NCI-H2196 treated with DMSO at 0.1 percent for 48 hours (cell line): ENCODE measurements around the gene CORIN.

Source experiments
- DNase-seq: peaks from one replicate; lab custom pipeline; 2025; ENCODE audit not compliant: unreplicated experiment; lab: John Stamatoyannopoulos, UW

The CORIN gene

DNA sequence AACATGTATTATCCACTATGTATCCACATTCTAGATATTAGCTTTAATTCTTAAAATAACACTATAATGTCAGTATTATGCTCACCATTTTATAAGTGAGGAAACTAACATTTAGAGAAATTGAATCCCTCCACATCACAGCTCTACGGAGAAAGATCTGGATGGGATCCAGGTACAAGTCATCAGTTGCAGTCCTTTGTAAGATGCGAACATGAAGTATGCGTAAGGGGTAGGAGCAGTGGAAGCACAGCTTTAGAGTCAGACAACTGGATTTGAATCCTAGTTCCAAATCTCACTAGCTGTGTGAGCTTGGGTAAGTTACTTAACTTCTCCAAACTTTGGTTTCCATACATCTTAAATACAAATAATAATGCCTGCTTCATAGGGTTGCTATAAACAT is 190.3 kb downstream of the CORIN start:
- DNase-seq = no peak

DNA sequence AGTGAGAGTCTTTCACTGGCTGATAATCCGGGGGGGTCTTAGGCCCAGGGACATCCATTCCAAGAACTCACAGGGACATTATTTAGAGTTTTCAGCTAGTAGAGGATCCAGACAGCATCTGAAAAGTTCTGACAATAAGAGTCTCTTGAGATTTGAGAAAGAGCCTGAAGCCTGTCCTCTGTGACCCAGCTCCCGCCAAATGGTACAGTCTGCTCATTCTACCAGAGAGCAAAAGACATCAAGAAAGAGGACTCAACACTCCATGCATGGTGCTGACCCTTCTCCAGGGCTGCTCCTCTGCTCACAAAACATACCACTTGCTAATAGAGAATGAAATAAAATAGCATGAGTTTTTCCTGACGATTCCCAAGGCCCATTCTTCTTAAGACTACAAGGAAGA is 190.8 kb downstream of the CORIN start:
- no peak for DNase-seq

DNA sequence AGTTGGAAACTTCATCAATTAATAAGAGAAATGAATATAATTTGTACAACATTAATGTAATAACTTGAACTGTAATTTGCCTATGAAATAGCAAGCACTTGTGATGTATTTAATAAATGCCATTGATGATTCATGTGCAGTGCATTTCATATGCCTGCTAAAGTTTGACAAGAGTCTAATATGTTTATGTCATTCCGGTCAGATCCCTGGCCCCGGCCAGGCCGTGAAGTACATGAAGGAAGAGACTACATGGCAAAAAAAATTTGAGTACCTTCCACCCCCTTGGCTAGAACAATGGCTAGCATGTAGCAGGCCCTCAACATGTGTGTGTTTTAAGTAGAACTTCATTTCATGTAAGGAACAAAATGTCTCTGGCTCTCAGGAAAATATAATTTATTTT is 191.5 kb downstream of the CORIN start:
- no peak for DNase-seq

DNA sequence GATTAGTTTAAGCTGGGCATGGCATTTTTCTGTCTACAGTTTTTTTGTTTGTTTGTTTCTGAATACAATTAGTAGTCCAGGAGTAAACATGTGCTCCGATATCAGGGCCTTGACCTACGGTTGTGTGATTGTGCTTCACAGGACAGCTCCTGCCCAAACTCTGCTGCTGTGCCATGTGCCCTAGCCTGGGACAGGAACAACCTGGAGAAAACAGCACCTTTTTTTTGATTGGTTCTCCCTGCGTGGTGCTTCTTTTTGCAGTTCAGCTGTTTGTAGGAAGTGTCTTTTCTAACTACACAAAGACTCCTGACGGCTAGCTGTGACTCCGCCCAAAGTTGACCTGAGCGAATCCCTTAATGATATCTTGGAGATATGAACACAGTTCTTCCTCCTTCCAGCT is 194.0 kb downstream of the CORIN start:
- no peak for DNase-seq

DNA sequence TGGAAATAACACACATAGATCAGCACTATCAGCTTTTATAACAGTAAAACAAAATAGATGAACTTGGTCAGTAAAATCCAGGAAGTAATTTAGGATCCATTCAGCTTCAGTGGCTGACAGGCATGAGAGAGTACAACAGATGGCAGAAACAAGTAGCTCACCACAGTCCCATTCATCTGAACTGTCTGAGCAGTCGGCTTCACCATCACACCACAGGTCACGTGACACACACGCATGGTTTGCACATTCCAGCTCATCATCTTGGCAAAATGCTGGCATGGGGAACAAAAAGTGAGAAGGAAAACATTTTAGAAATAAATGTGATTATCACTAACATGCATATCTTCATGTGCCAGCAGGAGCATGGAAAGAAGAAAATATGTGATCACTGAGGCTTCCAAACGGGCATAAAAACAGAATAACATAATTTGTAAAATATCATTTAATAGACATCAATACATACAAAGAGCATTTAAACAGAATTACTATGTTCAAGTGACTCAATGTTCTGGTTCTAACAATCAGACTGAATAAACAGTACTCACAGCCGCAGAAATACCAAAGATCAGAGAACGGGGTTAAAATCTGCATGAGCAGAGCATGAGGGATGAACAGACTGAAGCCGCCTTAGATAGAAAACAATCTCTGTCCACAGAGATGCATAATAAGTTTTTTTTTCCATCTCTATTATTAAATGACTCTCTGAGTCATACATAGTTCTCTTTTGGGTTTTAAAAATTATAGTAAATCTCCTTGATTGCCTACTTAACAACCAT is 194.7 kb downstream of the CORIN start:
- DNase-seq = no peak

DNA sequence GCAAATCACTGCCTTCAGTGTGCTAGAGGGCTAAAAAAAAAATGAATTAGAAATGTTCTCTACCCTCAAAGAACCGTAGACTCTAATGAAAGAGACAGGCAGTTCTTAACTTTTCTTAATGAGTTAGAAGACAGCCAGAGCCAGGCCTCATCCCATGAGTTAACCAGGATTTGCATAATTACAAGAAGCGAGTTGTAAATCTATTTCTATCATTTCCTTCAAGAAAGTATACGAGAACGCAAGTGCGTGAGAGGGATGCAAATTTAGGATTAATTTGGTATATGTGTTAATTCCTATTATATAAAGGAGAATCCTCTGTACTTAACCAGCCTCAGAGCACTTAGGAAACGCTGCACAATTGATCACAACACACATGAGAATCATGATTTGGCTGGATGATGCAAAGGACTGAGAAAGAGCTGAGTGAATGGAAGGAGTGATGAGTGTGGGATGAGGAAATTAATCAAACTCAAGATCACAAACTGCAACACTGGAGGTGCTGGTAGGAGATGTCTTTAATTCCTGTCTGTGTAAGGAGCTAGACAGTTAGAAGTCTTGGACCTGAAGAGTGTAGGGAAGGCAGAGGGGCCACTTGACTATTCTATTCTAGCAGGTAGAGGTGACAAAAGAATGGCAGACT is 195.6 kb downstream of the CORIN start:
- no peak for DNase-seq

DNA sequence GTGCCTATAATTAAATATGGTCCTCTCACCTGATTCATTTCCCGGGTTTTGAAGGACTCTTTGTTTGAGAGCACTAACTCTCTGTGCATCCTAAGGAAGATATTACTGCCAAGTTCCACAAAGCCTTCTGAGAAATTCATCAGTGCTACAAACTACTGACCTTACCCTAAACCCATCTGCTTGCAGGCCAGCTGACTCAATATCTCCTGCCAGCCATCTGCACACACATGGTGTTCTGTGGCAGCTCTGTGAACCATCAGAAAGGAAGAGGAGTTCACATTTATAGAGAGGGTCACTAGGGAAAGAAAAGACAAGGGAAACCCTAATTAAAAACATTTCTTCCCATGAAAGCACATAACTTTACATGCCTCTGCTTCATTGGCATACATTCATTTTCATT is 196.1 kb downstream of the CORIN start:
- DNase-seq = no peak

DNA sequence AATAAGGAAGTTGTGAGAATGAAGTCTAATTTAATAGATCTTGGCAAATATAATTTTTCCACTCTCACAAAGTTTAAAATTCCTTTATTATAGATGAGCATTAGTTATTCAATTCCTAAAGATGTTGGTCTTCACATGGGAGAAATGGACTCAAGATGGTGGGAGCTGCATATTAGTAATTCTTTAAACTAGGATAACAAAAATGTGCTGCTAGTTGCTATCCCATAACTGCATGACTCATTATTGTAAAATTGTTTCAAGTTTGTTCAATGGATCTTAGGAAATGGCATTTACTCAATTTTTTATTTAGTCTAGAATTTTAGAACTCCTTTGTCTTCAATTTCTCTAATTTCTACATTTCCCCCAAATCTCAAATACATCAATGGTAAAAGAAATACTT is 197.0 kb downstream of the CORIN start:
- no peak for DNase-seq

DNA sequence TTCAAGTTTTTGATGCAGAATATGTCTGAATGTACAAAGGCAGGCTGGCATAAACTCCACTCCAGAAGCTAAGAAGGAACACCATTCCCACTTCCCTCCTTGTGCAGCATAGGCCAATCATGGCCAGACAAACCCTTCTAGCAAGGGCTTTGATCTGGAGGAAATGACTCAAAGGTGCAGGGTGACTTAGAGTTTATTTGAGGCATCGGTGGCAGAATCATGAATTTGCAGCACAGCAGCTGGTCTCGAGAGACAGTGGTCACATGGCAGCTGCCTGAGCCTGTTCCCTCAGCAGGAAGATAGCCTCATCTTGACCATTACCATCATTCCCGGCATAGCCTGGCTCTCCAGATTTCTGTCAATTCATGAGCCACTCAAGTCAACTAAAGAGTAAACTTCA is 198.3 kb downstream of the CORIN start:
- no peak for DNase-seq

DNA sequence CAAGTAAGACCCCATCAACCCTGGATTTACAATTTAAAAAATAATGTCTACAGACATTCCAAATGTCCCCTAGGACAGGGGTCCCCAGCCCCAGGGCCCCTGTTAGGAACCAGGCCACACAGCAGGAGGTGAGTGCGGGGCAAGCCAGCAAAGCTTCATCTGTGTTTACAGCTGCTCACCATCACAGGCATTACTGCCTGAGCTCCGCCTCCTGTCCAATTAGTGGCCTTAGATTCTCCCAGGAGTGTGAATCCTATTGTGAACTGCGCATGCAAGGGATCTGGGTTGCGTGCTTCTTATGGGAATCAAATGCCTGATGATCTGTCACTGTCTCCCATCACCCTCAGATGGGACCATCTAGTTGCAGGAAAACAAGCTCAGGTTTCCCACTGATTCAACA is 206.7 kb downstream of the CORIN start:
- DNase-seq = no peak

DNA sequence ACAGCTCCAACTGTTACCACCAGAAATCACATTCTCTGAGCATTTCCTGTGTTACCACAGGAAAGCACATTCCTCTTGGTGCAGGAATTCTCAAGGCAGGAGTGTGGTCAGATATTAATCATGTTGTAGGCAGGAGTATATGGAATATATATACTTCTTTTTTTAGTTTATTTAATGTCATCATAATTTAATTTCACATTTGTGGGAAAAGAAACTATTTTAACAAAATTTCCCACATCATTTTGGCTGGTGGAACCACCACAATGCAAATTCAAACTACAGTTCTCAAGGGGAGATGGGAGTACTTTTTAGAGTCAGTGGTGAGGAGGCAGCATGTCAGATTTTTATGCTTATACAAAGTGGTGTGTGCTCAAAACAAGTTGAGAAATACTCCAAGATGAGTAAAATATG is 213.8 kb downstream of the CORIN start:
- no peak for DNase-seq

DNA sequence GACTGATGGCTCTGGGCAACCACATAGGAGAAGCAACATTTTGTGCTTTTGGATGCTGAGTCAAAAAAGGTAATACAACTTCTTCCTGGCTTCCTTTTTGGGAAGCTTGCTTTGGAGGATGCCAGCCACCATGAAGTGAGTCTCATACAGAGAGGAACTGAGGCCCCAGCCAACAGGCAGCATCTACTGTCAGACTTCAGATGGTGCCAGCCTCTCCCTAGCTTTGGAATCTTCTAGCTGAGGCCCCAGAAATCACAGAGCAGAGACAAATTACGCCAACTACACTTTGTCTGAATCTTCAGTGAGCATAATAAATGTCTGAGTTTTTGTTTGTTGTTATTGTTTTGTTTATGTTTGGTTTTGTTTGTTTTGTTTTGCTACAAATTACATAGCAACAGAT is 216.7 kb downstream of the CORIN start:
- DNase-seq = no peak

DNA sequence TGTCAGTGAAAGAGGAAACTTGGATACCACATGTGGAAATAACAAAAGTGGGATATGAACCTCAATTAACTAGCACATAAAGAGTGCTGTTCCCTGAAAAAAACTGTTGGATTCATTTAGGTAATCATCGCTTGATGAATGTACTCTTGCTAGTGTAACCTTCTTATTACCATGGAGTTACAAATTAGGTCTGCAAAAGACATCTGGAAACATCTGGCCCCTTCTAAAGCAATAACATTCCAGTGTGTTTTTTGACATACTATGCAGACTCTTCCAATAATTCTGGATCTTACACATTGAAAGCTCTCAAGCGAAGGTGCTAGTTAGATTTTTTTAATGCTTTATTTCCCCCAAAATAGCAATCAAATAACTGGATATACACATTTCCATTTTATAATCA is 218.2 kb downstream of the CORIN start:
- no peak for DNase-seq

DNA sequence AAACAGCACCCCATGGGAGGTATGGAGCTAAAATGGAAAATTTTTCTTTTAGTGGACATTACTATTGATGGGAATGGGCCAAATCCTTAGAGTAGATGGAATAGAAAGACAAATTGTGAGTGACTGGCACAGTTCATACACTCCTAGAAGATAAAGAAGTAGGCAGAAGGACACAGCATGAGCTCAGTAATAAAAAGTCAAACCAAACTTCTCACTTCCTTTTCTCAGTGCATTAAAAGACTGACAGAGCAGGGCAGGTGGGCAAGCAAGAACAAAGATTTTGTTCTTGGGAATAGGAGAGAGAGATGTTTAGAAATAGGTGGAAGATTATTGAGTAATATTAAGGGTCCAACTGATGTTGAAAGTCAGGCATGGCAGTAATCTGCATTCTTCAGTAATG is 220.3 kb downstream of the CORIN start:
- DNase-seq = no peak

DNA sequence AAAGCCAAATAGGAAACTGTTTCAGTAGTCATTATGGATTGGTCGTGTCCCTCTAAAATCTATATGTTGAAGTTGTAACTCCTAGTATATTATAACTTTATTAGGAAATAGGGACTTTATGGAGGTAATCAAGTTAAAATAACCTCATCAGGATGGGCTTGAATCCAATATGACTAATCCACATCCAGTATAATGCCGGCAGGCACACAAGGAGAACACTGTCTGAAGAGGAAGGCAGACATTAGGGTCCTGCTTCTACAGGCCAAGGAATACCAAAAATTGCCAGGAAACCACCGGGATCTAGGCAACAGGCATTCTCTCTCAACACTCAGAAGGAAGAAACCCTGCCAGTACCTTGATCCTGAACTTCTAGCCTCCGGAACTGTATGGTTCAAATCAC is 222.5 kb downstream of the CORIN start:
- no peak for DNase-seq

DNA sequence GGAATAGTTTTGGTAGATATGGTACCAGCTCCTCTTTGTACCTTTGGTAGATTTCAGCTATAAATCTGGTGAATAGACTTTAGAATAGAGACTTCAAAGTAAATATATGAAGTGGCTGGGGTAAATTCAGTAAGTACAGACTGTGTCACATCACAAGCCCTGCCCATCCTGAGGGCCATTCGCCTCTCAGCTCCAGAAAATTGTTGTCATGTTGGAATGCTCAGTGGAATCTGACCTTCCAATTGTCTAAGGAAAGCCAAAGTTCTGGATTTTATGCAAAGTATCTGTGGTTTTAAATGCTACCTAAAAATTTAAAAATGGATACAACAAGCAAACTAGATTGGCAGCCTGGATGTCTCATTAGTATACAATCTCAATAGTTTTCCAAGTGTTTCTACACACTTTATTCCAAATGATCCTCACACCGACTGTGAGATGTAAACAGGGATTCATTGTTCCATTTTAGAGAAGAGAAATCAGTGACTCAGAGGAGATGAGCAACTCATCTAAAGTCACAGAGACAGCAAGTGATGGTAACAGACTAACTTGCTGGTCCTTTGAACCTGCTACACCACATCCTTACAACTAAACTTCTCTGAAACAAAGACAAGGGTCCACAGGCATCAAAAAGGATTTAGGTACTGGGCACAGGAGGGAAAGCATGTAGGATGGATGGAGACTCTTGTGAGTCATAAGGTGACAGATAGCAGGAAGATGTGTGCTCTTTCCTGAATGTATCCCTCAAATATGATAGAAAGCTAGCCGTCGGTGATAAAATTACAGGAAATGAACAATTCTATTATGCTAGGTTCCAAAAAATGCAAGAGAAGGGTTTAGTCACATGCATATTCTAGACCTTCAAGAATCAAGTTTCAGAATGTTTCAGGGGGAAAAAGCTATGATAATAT is 225.5 kb downstream of the CORIN start:
- DNase-seq = no peak

DNA sequence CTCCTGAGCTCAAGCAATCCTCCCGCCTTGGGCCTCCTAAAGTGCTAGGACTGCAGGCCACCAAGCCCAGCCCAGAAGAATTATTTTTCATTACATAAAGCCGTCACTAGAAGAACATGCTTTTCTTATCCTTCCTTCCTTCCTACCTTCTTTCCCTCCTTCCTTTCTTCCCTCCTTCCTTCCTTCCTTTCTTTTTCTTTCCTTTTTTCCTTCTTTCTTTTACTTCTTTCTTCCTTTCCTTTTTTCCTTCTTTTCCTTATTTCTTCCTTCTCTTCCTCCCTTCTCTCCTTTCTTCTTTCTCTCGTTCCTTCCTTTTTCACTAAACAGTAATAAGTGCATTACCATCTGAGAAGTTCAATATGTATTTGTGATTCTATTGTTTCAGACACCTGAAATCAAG is 231.4 kb downstream of the CORIN start:
- DNase-seq = no peak

DNA sequence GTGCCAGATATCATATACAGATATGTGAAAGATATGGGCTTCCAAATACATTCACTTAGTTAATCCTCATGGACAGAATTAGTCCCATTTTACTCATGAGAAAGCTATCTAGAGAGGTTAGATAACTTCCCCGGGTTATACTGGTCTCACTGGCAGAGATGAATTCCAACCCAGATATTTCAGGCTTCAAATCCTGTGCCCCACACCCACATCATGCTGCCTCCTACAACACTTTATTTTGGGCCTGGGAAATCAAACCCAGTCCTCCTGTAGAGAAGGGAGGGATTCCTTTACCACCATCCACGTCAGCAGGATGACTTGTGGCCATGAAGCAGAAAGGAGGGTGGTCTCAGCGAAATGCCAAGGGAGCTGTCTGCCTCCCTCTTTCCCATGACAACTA is 239.0 kb downstream of the CORIN start:
- no peak for DNase-seq

DNA sequence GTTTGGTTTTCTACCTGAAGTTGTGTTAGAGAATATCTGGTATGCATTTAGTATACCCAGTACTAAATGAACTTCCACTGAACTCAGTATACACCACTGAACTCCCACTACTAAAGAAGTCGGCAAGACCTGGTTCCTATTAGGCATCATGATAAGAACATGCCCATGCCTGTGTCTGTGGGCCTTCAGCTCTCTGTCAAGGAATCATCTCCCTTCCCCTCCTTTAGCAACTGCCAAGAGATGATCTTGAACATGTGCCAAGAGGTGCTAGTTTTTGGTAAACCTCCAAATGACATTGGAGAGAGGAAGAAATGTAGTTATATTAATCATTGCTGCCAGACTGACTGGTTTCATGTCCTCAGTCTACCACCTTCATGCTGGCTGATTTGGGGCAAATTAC is 239.5 kb downstream of the CORIN start:
- DNase-seq = no peak

DNA sequence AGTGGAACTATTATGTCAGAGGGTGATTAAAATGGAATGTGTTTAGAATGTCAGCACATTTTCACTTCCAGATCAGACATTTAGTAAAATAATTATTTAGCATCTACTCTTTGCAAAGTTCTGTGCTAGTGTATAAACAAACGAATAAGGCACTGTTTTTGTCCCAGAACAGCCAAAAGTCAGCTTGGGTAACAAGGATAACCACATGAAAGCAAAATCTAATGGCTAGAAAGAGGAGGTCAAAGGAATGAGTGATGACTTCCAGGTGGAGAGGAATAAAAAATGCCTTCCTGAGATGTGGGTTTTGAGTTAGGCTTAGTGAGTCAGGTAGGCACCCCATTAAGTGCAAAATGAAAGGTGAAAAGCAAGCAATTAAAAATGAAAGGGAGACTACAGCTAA is 240.2 kb downstream of the CORIN start:
- no peak for DNase-seq

DNA sequence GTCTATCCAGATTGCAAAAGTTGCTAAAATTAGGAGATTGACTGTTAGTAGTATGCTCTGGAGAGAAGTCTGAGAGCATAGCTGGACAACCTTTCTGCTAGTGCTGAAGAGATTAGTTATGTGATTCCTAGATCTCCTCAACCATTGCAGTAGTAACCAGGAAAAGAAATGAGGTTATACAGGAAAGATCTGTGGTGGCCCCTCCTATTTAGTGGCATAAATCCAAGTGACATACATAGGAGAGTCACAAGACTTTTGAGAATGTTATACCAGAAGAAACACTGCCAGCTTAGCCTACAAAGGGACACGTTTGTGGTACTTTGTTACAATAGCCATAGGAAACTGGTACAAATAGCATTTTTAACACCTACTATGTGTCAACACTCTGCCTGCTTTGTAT is 247.5 kb downstream of the CORIN start:
- no peak for DNase-seq

DNA sequence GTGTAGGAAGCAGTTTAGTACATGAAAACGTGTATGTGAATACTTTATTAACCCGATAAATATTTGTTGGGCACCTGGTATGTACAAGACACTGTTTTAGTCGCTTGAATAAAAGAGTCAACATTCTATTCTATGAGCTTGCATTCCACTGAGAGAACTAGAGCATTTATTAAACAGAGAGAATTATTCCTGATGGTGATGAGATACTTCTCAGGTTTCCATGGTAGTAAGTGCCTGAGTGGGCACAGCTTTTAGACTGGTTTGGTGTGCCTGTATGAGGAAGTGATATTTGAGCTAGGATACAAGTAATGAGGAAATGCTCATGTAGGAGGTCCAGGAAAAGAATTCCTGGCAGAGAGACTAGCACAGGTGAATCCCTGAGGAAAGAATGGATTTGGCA is 258.6 kb downstream of the CORIN start:
- no peak for DNase-seq
